ENCODE measurements around the gene EIF3A.
"Not testable (repeated sequence)": the region's sequence is repeated elsewhere in the genome, so short reads cannot be mapped to it uniquely, and the experiment has no call there.

Gene EIF3A

DNA sequence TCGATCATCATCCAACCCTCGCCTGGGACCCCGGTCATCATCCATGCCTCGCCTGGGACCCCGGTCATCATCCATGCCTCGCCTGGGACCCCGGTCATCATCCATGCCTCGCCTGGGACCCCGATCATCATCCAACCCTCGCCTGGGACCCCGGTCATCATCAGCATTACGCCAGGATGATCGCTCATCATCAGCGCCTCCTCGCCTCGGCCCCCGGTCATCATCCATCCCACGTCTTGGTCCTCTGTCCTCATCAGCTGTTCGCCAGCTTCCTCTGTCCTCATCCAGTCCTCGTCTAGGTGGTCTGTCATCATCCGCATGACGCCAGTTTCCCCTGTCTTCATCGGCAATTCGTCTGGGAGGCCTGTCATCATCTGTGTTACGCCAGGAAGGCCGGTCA, 38.4 kb downstream of the EIF3A start:
- no peak for DNase-seq

DNA sequence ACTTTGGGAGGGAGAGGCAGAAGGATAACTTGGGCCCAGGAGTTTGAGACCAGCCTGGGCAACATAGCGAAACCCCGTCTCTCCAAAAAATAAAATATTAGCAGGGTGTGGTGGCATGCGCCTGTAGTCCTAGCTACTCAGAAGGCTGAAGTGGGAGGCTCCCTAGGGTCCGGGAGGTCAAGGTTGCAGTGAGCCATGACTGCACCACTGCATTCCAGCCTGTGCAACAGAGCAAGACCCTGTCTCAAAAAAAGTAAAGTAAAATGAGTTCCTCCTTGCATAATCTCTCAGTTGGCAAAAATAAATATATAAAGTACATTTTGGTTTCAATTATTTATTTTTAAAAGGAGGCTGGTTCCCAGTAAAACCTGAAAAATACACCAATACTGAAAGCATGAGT, 39.3 kb downstream of the EIF3A start:
- DNase-seq, result no peak

DNA sequence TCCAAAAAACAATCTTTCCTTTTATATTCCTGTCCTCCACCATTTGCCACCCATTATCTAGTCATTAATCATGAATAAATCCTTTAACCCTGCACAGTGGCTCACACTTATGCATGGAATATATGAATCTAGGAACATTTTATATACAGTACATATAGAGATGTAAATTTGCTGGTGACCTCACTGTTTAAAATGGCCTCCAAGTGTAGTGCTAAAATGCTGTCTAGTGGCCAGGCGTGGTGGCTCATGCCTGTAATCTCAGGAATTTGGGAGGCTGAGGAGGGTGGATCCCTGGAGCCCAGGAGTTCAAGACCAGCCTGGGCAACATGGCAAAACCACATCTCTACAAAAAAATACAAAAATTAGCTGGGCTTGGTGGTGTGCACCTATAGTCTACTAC, 41.5 kb downstream of the EIF3A start:
- DNase-seq, result no peak

DNA sequence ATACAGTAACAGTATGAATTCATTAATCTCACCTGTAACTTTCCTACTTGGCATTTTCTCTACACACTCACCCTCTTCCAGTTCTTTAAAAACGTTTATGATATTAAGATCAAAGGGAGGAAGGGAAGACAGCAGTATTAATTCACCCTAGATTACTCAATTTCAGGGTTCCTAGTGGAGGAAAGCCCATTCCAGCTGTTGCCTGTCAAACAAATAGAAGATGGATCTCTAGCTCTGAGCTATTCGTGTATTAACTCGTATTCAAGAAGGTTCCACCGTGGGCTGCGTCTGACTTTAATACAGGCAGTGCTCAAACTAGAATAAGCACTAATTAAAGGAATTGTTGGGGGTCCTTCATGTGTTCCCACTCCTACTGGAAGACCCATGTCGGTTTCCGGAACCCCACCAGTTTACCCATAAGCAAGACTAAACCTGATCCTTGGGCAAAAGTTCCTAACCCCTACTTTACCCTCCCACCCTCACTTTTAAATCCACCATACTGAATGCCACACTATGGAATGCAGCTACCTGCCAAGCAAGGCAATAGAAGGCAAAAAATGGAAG, 49.0 kb downstream of the EIF3A start:
- no peak for DNase-seq

DNA sequence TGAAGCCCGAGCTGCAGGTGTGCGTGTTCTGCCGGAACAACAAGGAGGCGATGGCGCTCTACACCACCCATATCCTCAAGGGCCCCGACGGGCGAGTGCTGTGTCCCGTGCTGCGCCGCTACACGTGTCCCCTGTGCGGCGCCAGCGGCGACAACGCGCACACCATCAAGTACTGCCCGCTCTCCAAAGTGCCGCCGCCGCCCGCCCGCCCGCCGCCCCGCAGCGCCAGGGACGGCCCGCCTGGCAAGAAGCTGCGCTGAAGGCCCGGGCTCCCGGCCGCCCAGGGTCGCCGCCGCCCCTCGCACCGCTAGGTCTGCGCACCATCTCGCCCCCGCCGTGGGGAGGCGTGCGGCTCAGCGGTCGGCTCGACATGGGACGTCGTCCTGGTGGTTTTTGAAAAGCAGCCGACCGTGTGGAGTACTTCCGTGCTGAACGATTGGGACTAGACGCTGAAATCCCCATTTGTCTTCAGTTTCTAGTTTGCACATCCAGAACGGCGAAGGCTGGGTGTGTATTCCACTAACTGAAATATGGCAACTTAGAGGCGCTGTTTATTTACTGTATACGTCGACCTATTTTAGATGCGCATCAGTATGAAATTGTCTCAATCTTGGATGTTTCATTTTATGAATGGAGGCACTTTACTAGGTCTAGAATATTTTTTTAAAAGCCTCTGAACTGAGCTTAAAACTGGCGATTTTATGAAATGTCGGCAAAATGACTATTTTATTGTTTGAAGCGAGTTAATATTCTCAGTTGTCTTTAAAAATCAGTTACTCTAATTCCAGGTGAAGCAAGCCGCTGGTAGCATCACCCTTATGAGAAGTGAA, 50.0 kb downstream of the EIF3A start:
- DNase-seq, result peak; percentile 63

DNA sequence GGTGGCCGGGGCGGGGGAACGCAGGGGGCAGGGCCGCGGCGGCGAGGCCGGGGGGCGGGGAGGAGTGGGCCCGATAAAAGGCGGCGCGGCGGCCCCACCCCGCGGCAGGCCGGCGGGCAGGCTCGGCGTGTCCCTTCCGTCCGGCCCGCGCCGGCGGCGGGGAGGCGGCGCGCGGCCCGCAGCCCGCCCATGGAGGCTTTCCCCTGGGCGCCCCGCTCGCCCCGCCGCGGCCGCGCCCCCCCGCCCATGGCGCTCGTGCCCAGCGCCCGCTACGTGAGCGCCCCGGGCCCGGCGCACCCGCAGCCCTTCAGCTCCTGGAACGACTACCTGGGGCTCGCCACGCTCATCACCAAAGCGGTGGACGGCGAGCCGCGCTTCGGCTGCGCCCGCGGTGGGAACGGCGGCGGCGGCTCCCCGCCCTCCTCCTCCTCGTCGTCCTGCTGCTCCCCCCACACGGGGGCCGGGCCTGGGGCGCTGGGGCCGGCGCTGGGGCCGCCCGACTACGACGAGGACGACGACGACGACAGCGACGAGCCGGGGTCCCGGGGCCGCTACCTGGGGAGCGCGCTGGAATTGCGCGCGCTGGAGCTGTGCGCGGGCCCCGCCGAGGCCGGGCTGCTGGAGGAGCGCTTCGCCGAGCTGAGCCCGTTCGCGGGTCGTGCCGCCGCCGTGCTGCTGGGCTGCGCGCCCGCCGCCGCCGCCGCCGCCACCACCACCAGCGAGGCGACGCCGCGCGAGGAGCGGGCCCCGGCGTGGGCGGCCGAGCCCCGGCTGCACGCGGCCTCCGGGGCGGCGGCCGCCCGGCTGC, 50.8 kb downstream of the EIF3A start, which contains the start of gene NANOS1:
Gene NANOS1, plus strand, starts transcription at position 102 of the 808 bp plus-strand sequence. Its CDS starts 88 bp downstream, at position 190.
- DNase-seq, result no peak

DNA sequence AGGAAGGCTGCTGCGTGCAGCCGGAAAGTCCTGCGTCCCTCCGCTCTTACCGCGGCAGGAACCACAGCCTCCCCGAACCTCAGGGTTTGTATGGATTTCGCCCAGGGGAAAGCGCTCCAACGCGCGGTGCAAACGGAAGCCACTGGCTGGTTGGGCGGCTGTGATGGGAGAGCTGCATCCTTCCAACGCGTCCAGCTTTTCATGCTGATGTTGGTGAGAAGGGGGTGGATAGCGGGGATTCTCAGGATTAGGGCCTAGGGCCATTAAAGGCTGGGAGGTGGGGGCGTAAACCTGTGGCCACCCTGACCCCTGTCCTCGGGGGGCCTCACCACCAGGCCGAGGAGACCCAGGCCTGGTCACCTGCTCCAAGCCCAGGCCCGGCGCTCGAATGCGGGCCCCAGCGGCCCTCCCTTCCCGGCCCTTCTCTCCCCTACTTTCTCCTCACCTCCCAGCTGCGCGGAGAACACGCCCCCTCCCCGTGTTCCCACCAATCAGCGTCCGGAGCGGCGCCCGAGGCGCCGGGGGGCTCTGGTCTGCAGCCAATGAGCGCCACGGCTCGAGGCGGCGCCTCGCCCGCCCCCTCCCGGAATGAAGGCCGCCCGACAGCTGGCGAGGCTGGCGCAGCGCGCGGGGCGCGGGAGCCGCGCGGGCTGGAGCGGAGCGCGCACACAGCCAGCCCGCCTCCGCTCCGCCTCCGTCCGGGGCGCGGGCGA, 51.6 kb downstream of the EIF3A start:
- peak; percentile 88 for DNase-seq

DNA sequence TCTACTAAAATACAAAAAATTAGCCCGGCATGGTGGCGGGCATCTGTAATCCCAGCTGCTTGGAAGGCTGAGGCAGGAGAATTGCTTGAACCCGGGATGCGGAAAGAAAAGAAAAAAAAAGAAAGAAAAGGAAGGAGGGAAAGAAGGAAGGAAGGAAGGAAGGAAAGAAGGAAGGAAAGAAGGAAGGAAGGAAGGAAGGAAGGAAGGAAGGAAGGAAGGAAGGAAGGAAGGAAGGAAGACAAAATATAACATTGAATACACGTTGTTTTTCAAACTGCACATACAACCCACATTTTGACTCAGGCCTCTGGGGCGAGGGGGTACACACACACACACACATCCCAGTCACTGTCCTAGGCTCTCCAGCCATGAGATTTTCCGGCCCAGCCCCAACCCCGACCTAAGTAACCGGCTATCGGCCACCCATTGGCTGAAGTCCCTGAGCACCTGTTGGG, 52.1 kb downstream of the EIF3A start:
- not testable (repeated sequence) for DNase-seq

DNA sequence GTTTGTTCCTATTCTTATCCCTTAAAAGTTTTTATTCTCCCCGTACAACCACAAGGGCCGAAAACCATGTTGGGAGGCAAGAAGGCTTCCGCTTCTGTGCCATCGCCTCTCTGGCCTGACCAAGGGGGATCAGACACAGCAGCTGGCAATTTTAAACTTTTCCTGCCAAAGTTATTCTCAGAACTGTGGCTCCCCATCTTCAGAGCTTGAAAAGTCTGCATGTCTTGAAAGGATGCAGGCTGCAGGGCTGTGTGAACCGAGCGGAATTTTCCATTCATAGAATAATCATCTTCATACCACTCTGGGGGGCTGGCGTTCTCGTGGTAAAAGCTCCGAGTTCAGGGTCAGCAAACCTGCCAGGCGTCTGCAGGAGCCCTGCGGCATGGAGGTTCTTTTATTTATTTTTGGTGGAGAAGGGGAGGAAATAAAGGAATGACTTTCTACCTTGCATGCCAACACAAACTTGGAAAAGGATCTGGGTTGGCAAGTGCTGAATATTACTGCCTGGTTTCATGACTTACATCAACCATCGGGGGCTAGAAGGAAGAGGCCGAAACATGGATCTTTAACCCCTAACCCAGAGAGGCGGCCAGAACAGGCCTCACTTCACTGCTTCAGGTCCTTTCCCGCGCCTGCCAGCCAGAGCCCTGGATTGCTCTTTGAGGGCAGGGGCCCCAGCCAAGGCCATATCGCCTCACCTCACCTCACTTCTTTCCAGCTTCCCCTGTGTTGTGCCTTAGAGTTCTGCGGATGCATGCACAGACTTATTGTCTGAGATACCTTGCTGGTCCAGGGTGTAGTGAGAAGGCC, 54.1 kb downstream of the EIF3A start:
- no peak for DNase-seq

DNA sequence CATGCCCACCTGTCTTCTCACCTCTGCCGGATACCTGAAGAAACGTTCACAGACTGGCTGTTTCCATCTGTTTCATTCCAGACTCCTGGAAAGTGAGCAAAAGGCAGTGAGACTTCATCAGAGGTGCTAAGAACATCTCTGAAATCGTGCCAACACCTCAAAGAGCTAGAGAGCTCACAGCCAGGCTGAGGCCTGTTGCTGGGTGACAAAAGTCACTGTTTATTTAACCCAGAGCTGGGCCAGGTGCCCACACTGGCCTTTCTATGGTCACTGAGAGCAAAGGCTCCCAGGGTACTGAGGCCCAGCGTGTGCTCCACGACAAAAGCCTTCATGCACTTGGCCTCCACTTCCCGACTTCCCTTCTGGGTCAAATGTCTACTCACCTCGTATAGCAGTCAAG, 54.8 kb downstream of the EIF3A start:
- no peak for DNase-seq

DNA sequence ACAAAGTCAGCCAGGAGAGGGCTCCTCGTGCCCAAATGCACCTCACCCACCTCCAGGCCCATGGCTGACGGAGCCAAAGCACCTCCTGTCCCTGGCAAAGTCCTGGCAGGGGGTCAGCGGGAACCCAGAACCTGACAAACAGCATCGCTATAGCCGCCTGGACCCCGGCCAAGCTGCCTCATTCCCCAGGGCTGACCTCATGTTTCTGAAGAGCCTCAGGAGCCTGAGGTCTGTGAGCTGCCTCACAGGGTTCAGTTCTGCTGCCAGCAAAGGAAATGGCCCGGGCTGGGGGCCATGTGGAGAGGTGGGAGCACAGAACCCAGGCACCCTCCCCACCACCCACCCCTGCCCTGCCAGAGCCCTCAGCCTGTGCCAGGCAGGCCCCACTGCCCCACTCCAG, 55.3 kb downstream of the EIF3A start:
- peak; percentile 92 for DNase-seq

DNA sequence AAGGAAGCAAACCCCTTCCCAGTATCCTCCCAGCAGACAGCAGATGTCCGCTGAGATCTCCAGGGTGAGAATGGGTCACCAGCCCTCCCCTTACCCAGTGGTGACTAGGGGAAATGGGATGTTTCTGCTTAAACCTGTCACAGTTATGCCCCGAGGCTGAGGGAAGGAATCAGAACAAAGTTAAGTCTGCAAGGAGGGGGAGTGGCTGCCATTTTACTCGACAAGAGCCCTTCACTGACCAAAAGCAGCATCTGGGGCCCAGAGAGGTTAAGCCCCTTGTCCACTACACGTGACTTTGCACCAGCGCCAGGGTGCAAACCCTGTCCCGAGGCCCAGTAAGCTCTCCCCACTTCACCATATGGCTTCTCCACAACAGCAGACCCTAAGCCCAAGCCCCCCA, 55.7 kb downstream of the EIF3A start:
- DNase-seq, result peak; percentile 66

DNA sequence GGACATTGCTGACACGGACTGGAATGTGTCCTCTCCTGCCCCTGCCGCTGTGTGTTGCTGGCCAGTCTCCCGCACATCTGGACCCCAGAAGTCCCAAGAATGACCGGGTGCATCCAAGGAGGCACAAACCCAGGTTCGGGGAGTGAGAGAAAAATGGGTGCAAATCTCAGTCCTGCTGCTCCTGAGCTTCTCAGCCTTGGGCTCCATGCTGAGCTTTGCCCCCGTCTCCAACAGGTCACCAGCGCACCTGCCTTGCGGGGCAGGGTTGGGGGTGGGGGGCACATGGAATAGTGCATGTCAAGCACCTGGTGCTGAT, 57.1 kb downstream of the EIF3A start:
- no peak for DNase-seq

DNA sequence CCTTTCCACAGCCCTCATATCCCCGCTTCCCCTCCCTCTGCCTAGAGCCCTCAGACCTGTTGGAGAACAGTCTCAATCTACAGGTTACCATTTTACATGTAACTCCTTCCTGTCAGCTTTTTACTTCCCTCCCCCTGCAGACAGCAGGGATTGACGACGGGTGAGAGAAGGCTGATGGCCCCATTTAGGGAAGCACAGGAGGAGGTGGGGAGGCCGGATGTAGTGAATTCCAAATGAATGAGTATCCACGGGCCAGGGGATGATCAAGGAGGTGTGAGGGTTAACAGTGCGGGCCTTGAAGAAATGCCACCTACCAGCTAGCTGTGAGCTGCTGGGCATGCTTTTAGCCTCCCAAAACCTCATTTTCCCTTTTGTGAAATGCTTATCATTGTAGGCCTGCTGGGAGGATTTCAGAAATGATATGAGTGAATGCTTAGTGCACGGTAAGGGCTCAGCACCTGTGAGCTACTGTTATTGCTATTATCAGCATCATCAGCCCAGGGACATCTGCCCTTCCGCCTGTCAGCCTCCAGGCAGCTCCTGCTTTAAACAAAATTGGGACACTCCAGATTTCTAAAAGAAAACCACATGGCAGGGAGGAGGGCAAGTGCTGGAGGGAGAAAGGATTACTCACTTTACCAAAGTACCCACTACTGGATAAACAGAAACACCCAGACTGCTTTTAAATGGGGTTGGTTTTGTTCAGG, 57.6 kb downstream of the EIF3A start:
- peak; percentile 89 for DNase-seq

DNA sequence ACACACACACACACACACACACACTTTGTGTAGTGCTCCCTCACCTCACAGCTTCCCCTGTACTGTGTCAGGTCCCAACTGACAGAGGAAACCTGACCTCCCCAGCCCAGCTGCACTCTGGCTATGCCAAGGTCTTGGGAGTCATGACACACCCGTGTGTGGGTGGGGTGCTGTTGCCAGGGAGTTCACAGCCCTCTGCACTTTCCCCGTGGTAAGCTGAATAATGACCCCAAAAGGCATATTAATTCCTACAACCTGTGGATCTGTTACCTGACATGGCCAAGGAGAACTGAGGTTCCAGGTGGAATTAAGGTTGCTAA, 60.0 kb downstream of the EIF3A start:
- DNase-seq, result peak; percentile 28

DNA sequence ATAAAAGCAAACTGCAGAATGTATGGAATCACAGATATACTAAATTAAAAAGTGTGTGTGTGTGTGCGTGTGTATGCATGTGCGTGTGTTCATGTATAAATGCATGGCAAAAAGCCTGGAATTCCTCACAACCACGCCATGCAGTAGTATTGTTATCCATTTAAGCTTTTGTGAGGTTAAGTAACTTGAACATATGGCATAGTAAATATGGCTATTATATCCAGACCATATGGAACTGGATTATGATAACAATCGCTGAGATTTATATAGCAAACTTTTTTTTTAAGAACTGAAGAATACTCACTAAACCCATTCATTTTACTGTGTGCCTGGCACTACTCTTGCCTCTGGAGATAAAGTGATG, 73.4 kb downstream of the EIF3A start:
- DNase-seq, result no peak

DNA sequence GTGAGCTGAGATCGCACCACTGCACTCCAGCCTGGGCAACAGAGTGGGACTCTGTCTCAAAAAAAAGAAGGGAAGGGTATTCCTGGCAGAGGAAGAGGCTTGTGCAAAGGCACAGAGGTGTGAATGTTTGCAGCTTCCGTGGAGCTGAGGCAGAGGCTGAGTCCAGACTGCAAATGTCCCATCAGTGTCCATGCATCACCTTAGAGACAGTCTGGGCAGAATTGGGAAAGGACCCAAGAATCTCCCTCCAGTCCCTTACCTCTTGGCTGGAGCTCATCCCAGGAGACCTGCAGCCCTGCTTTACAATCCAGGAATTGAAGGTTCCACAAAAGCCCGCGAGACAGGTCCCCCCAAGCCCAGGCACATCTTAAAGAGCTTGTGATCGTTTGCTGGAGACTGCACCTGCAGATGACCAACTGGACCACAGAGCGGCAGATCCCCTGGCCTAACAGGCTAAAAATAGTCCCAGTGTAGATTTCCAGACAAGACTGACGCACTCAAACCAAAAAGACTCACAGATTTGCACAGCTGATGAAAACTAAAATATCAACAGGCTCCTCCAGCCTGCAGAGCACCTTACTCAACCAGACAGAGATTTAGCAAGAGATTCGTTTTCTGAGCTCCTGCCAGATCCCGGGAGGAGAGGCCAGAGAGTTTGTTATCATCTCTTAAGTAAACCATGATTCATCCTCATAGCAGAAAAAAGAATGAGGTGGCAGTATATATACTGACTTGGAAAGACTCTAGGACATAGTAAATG, 74.0 kb downstream of the EIF3A start:
- peak; percentile 95 for DNase-seq

DNA sequence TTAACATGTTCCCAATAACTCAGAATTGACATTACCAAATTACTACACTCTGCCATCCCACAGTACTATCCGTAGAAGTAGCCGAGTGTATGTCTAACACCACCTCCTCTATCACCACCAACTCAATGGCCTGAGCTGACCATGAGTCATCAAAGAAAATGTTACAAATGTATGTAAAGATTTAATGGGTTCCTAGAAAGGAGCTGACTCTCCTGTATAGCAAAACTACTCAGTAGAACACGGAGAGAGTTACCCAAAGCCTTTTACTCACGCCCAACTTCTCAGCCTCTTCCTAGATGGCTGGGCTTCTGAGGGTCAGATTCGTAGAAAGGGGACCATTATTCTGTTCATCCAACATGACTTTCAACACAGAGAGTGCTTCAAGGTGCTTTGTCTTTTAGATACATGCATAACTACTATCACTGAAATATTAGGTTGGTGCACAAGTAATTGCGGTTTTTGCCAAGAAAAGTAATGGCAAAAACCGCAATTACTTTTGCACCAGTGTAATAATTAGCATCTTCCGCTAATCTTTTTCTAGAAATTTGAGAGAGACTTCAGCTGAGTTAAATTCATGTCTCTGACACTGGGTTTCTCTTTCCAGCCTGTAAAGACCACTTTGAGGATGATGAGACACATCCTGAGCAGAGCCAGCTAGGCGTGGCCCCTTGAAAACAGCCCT, 75.1 kb downstream of the EIF3A start:
- DNase-seq, result peak; percentile 53

DNA sequence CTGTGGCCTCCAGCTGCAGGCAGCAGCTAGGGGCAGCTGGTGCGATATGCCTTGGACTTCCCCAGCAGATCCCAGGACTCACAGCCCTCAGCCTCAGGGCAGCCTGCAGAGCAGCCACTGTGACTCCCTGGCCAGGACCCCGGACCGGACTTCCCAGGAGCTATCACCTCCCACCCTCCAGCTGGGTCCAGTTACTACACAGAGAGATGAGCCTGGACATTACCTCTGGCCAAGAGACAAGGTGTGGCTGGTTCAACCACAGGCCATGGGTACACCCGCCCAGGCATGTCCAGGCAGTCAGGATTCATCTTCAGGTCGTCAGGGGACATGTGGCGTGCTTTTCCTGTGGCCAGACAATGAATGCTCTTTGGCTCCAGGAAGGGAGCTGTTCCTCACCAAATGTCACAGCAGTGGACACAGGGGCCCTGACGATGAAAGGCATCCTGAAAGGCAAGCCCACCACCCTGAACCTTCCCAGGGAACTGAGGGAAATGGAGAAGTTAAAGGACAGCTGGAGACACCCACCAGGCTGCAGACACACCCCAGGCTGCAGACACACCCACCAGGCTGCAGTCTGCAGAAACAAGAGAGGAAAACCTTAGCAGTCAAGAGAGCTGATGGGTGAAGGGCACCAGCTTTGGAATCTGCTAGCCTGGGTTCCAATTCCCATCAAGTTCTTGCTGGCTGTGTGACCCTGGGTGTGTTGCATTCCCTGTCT, 76.9 kb downstream of the EIF3A start:
- no peak for DNase-seq
